K562 (cell line): ENCODE results near the gene SLC35B4. TPM values are rescaled to one million over a fixed set of nuclear protein-coding genes. Genes with fewer than 3 reads are reported as not detected.

ENCODE experiments used
- CREM ChIP-seq: IDR thresholded peaks from 2 replicates; pipeline ENCODE4 v1.6.1; 2014; ENCODE audit warnings: antibody characterized with exemption, low read depth
- DMBX1 ChIP-seq: fragments of 250-450 bp; sonication (Bioruptor Pico); IDR thresholded peaks from 2 replicates; pipeline ENCODE4 v1.8.0; 2022; ENCODE audit warnings: inconsistent platforms, mild to moderate bottlenecking, moderate library complexity, borderline replicate concordance
- E2F3 ChIP-seq: fragments of 250-450 bp; sonication (Bioruptor Pico); IDR thresholded peaks from 2 replicates; pipeline ENCODE4 v1.4.0; 2020; ENCODE audit warnings: mild to moderate bottlenecking
- HDAC2 ChIP-seq: fragments of 450-650 bp; IDR thresholded peaks from 2 replicates; pipeline ENCODE4 v1.6.1; 2016; ENCODE audit warnings: mild to moderate bottlenecking
- HEY1 ChIP-seq: fragments of 250-450 bp; sonication (Bioruptor Pico); IDR thresholded peaks from 2 replicates; pipeline ENCODE4 v1.5.0; 2020; ENCODE audit warnings: mild to moderate bottlenecking, moderate library complexity, borderline replicate concordance
- JUN ChIP-seq, 2 experiments: sonication (generic) in 1 of 2; formaldehyde crosslinking in 1 of 2; IDR thresholded peaks; 2 replicates each; pipeline versions ENCODE4 v1.6.1 to v1.8.0; 2012 to 2022; ENCODE audit warnings: borderline replicate concordance in 2 of 2, mild to moderate bottlenecking in 2 of 2, improper control_type of control experiment in 1 of 2, low read depth in 1 of 2, low read length in 1 of 2, missing genetic modification reagents in 1 of 2
- KAT2B ChIP-seq: IDR thresholded peaks from one replicate; pipeline ENCODE4 v1.6.1; 2012; ENCODE audit warnings: low read depth, mild to moderate bottlenecking, control low read depth, inconsistent platforms, low read length, moderate library complexity
- NFE2L1 ChIP-seq: fragments of 450-650 bp; IDR thresholded peaks from 2 replicates; pipeline ENCODE4 v1.6.1; 2016; ENCODE audit warnings: missing genetic modification characterization, low read depth, mild to moderate bottlenecking, missing compliant biosample characterization, moderate library complexity, borderline replicate concordance
- SLC30A9 ChIP-seq: fragments of 250-450 bp; sonication (Bioruptor Pico); IDR thresholded peaks from 2 replicates; pipeline ENCODE4 v1.8.0; 2022; ENCODE audit warnings: mild to moderate bottlenecking, moderate library complexity
- SOX6 ChIP-seq: fragments of 450-650 bp; IDR thresholded peaks from 2 replicates; pipeline ENCODE4 v1.6.1; 2014; ENCODE audit warnings: mild to moderate bottlenecking
- SRSF1 ChIP-seq: fragments of 200-400 bp; formaldehyde crosslinking; IDR thresholded peaks from 2 replicates; pipeline ENCODE4 v1.6.1; 2017; ENCODE audit warnings: mild to moderate bottlenecking, low read depth, low read length, moderate library complexity
- TRIM28 ChIP-seq: fragments of 450-650 bp; IDR thresholded peaks from 2 replicates; pipeline ENCODE4 v1.6.1; 2017
- ZC3H8 ChIP-seq: fragments of 450-650 bp; IDR thresholded peaks from 2 replicates; pipeline ENCODE4 v1.6.1; 2017
- ZFP36 ChIP-seq: fragments of 150-350 bp; IDR thresholded peaks from 2 replicates; pipeline ENCODE4 v1.6.1; 2018; ENCODE audit warnings: low read length, low read depth; ENCODE audit not compliant: partially characterized antibody
- ZNF146 ChIP-seq: IDR thresholded peaks from one replicate; pipeline ENCODE4 v1.6.1; 2018; ENCODE audit warnings: missing compliant biosample characterization; ENCODE audit not compliant: unreplicated experiment
- ZNF224 ChIP-seq: sonication (generic); formaldehyde crosslinking; IDR thresholded peaks from 2 replicates; pipeline ENCODE4 v1.8.0; 2022; ENCODE audit warnings: mild to moderate bottlenecking, missing genetic modification reagents
- ZNF263 ChIP-seq: sonication (generic); formaldehyde crosslinking; IDR thresholded peaks from 2 replicates; pipeline ENCODE4 v1.8.0; 2022; ENCODE audit warnings: mild to moderate bottlenecking, missing genetic modification reagents, borderline replicate concordance
- ZNF551 ChIP-seq: fragments of 250-450 bp; sonication (Bioruptor Pico); IDR thresholded peaks from 2 replicates; pipeline ENCODE4 v1.5.0; 2021; ENCODE audit warnings: mild to moderate bottlenecking, moderate library complexity
- ZNF707 ChIP-seq: fragments of 250-450 bp; sonication (Bioruptor Pico); conservative IDR thresholded peaks from 2 replicates; pipeline ENCODE4 v1.8.0; 2022; ENCODE audit warnings: inconsistent platforms, mild to moderate bottlenecking, moderate library complexity
- polyA plus RNA-seq, 8 experiments: library from polyadenylated mRNA; depleted of rRNA in 4 of 8; stranded (reverse) in 5 of 8; unstranded in 3 of 8; fragments of >200 nt; fragmentation: Nextera tagmentation in 2 of 8; fragmentation: Illumina TruSeq in 1 of 8; extraction: Ambion mirVana in 2 of 8; extraction: Trizol in 1 of 8; gene quantifications; 2 replicates each; pipeline versions ENCODE4 v1.2.1 to v1.2.3, GENCODE V29; 2011 to 2014; ENCODE audit warnings: inconsistent platforms in 1 of 8, missing spikeins in 1 of 8
- total RNA-seq, 7 experiments: library from RNA; depleted of rRNA in 6 of 7; stranded (reverse); fragments of >200 nt in 6 of 7; fragmentation: Illumina TruSeq in 2 of 7; extraction: Trizol in 2 of 7; gene quantifications; 2 replicates each; pipeline versions ENCODE4 v1.2.1 to v1.2.3, GENCODE V29; 2011 to 2021; ENCODE audit warnings: low replicate concordance in 1 of 7
- TF ChIP-seq, protein P1 (sequence below): sonication (generic); formaldehyde crosslinking; IDR thresholded peaks from 2 replicates; pipeline ENCODE4 v1.8.1; 2023; ENCODE audit warnings: mild to moderate bottlenecking, missing genetic modification reagents
- TF ChIP-seq, protein P2 (sequence below): sonication (generic); IDR thresholded peaks from 2 replicates; pipeline ENCODE4 v1.6.1; 2016
- TF ChIP-seq, protein P3 (sequence below): fragments of 250-450 bp; sonication (Bioruptor Pico); IDR thresholded peaks from 2 replicates; pipeline ENCODE4 v1.4.0; 2020; ENCODE audit warnings: borderline replicate concordance
- TF ChIP-seq, protein P4 (sequence below): sonication (generic); formaldehyde crosslinking; IDR thresholded peaks from 2 replicates; pipeline ENCODE4 v1.9.0; 2022; ENCODE audit warnings: mild to moderate bottlenecking, missing genetic modification reagents
- TF ChIP-seq, protein P5 (sequence below): sonication (generic); formaldehyde crosslinking; IDR thresholded peaks from 2 replicates; pipeline ENCODE4 v1.8.0; 2023; ENCODE audit warnings: mild to moderate bottlenecking, missing genetic modification reagents

Gene SLC35B4
- total and polyA plus RNA-seq, 9 of the 15 experiments (the other 6 are each of a cell fraction or from before 2014, with no cell fraction given): 6.1 to 34.9 (median 17.6) TPM

DNA sequence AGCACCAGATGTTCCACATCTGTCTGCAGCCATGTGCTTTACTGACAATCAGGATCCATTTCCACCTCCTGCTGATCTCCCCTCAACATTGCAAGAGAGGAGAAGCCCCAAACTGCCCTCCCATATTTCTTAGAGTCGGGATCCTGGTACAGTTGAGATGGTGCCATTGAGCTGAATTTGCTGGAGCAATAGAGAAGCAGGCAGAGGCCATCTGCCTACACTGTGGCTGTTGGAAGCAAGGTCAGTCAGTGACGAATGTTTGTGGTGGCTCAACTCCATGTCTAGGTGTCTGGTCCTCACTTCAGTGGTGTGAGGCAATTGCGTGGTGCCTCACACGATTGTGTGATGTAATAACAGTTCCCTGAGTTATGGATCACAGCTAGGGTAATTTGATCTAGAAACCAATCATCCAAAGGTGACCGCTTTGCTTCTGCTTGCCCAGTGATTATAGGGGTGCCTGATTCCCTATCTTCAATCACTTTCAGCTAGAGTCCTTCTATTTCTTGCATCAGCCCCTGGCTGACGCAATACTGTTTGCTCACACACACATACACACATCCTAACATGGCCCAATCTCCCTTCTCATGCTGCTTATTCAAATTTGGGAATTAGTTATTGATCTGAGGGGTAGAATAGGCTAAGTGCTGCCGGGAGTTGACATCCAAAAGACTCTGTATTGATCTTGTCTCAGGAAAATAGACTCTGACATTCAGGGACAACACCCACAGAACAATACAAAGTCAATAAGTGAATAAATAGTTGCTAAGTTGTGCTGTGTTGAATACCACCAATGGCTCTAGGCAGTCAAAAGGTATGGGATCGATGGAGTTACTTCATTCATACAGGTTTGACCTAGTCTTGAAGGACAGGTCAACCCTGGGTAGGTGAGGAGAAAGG, 46.1 kb upstream of the SLC35B4 start (continued):
- TF ChIP-seq NFE2L1 (tag) (no peak), DMBX1 (CRISPR knock-in tag) (peak; percentile 71), SOX6 (peak; percentile 66), ZFP36 (no peak), CREM (0 out of 2 replicates have a peak, but pooled peaks have one; percentile 27), KAT2B (no peak), ZNF224 (no peak), ZC3H8 (no peak), ZNF707 (no peak), SLC30A9 (CRISPR knock-in tag) (no peak), ZNF263 (no peak), ZNF146 (CRISPR knock-in tag) (no peak), HEY1 (no peak), TRIM28 (no peak; the same call in 1 of the 2 replicates), ZNF551 (CRISPR knock-in tag) (no peak), E2F3 (CRISPR knock-in tag) (no peak), HDAC2 (no peak), SRSF1 (no peak), JUN (IDR thresholded peaks at IDR 0.05; ENCODE audit: borderline replicate concordance, low read depth, low read length) (peak; percentile 64; the same call in 1 of the 2 replicates), JUN (CRISPR knock-in tag; IDR thresholded peaks at IDR 0.05; ENCODE audit: borderline replicate concordance) (no peak)
- TF ChIP-seq, protein P1, sequence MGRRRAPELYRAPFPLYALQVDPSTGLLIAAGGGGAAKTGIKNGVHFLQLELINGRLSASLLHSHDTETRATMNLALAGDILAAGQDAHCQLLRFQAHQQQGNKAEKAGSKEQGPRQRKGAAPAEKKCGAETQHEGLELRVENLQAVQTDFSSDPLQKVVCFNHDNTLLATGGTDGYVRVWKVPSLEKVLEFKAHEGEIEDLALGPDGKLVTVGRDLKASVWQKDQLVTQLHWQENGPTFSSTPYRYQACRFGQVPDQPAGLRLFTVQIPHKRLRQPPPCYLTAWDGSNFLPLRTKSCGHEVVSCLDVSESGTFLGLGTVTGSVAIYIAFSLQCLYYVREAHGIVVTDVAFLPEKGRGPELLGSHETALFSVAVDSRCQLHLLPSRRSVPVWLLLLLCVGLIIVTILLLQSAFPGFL (CRISPR knock-in tag): no peak
- TF ChIP-seq, protein P2, sequence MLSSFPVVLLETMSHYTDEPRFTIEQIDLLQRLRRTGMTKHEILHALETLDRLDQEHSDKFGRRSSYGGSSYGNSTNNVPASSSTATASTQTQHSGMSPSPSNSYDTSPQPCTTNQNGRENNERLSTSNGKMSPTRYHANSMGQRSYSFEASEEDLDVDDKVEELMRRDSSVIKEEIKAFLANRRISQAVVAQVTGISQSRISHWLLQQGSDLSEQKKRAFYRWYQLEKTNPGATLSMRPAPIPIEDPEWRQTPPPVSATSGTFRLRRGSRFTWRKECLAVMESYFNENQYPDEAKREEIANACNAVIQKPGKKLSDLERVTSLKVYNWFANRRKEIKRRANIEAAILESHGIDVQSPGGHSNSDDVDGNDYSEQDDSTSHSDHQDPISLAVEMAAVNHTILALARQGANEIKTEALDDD: no peak
- TF ChIP-seq, protein P3, sequence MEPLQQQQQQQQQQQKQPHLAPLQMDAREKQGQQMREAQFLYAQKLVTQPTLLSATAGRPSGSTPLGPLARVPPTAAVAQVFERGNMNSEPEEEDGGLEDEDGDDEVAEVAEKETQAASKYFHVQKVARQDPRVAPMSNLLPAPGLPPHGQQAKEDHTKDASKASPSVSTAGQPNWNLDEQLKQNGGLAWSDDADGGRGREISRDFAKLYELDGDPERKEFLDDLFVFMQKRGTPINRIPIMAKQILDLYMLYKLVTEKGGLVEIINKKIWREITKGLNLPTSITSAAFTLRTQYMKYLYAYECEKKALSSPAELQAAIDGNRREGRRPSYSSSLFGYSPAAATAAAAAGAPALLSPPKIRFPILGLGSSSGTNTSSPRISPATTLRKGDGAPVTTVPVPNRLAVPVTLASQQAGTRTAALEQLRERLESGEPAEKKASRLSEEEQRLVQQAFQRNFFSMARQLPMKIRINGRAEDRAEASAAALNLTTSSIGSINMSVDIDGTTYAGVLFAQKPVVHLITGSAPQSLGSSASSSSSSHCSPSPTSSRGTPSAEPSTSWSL: no peak
- TF ChIP-seq, protein P4, sequence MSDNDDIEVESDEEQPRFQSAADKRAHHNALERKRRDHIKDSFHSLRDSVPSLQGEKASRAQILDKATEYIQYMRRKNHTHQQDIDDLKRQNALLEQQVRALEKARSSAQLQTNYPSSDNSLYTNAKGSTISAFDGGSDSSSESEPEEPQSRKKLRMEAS: no peak
- TF ChIP-seq, protein P5, sequence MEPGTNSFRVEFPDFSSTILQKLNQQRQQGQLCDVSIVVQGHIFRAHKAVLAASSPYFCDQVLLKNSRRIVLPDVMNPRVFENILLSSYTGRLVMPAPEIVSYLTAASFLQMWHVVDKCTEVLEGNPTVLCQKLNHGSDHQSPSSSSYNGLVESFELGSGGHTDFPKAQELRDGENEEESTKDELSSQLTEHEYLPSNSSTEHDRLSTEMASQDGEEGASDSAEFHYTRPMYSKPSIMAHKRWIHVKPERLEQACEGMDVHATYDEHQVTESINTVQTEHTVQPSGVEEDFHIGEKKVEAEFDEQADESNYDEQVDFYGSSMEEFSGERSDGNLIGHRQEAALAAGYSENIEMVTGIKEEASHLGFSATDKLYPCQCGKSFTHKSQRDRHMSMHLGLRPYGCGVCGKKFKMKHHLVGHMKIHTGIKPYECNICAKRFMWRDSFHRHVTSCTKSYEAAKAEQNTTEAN (CRISPR knock-in tag): no peak
